Natural killer cell (primary cell): ENCODE data around the gene HPS3. TPM values are rescaled to one million over a fixed set of nuclear protein-coding genes. Genes with fewer than 3 reads are reported as not detected.

Experiments used
- ATAC-seq, 3 donors: fragments of 150-1000 bp in 2 of 3; fragments of 200-7000 bp in 1 of 3; cut with Tn5 transposase; 1 replicate in 1 of 3; 2 replicates in 2 of 3; pipeline ENCODE4 v1.10.0; 2021; ENCODE audit warnings: mild to moderate bottlenecking in 2 of 3, moderate library complexity in 2 of 3
- DNase-seq, 2 donors: peaks; one replicate each; pipeline versions ENCODE4 v3.0.0 to v3.0.0-alpha.2; 2013 to 2021; ENCODE audit warnings: mixed read lengths in 1 of 2
- H3K27ac ChIP-seq: one replicate; pipeline ENCODE4 v1.5.1; 2013; ENCODE audit warnings: mild to moderate bottlenecking, low read length
- H3K27me3 ChIP-seq: one replicate; pipeline ENCODE4 v1.6.1; 2013; ENCODE audit warnings: low read length; ENCODE audit not compliant: control insufficient read depth, insufficient read depth
- H3K36me3 ChIP-seq: one replicate; pipeline ENCODE4 v1.6.1; 2013; ENCODE audit warnings: low read length; ENCODE audit not compliant: control insufficient read depth, insufficient read depth
- H3K4me1 ChIP-seq: one replicate; pipeline ENCODE4 v1.6.1; 2013; ENCODE audit warnings: low read length; ENCODE audit not compliant: control insufficient read depth, insufficient read depth
- H3K4me3 ChIP-seq: one replicate; pipeline ENCODE4 v1.5.1; 2013; ENCODE audit warnings: low read length
- H3K9me3 ChIP-seq: one replicate; pipeline ENCODE4 v1.6.1; 2013; ENCODE audit warnings: low read length; ENCODE audit not compliant: control insufficient read depth, insufficient read depth
- H3K27ac Mint-ChIP-seq, 2 donors: one replicate each; pipeline ENCODE4 v1.8.0; 2022; ENCODE audit warnings: mild to moderate bottlenecking in 2 of 2, mixed read lengths in 2 of 2, moderate library complexity in 1 of 2
- H3K27me3 Mint-ChIP-seq, 2 donors: one replicate each; pipeline ENCODE4 v1.8.0; 2022; ENCODE audit warnings: low read depth in 2 of 2, mixed read lengths in 2 of 2
- H3K36me3 Mint-ChIP-seq: one replicate; pipeline ENCODE4 v1.8.0; 2022; ENCODE audit warnings: mixed read lengths
- H3K4me1 Mint-ChIP-seq, 2 donors: one replicate each; pipeline ENCODE4 v1.8.0; 2022; ENCODE audit warnings: mixed read lengths in 2 of 2
- H3K4me3 Mint-ChIP-seq: one replicate; pipeline ENCODE4 v1.8.0; 2022; ENCODE audit warnings: mild to moderate bottlenecking, moderate library complexity, mixed read lengths
- H3K9me3 Mint-ChIP-seq, 2 donors: one replicate each; pipeline ENCODE4 v1.8.0; 2022; ENCODE audit warnings: mixed read lengths in 2 of 2
- WGBS: methylation state at CpG from one replicate; pipeline ENCODE4 v1.1.7; 2013; ENCODE audit warnings: missing lambda C conversion rate; ENCODE audit not compliant: insufficient coverage; 5-methylcytosine and 5-hydroxymethylcytosine counted together
- intact Hi-C: fragments of 100-400 bp; cut with micrococcal nuclease; formaldehyde crosslinking; loops from one replicate; pipeline ENCODE4 v1.14.2; 2022
- total RNA-seq, 4 donors: library from RNA; stranded (reverse); fragments of 120-200 nt in 1 of 4; gene quantifications; one replicate each; pipeline versions ENCODE4 v1.2.3 to v1.2.4, GENCODE V29; 2013 to 2022
- TF ChIP-seq, protein P1 (sequence below): fragments of 200-600 bp; IDR thresholded peaks from one replicate; pipeline ENCODE4 v1.8.0; 2022; ENCODE audit warnings: antibody characterized with exemption

Gene HPS3
- total RNA-seq, 3 donors from 2014 or later (not counting 1 experiment from before 2014, with no cell fraction given), result 19.6 to 35.5 (median 24.7) TPM

DNA sequence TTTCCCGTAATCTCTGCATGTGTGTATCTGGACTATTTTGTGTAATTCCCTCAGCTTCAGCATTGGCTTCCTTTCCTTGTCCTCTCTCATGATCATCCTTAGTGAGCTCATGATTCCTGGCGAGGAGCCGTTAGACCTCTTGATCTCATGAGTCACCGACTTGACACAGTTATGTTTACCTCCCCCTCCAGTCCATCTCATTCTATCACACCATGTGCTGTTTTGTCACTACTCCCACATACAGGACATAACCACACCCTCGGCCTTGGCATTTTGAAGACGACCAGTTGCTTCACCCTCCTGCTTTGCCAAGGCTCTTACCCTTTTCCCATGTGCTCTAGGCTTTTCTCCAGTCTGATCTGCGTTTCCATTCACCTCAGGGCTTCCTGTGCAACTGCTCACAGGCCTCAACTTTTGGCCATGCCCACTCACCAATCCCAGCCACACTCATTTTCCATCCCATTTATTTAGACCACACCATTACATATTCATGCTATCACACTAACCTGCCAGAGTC lies 50.7 kb downstream of the HPS3 start:
- Mint-ChIP-seq H3K4me3 (no peak overlapping the region), H3K27ac (no peak overlapping the region), H3K36me3 (peaks cover 6% of the 10 kb centered on the region), H3K9me3 (no peaks in the 10 kb centered on the region), H3K4me1 (peaks cover 8 to 9% of the 10 kb centered on the region in 2 donors), H3K27me3 (no peaks in the 10 kb centered on the region)
- 85% methylated on average over 7 of the region's 7 CpGs for WGBS
- DNase-seq (no peak), ATAC-seq (peak in 1 of 3 donors; percentile 17)
- H3K36me3 ChIP-seq, result no peaks in the 10 kb centered on the region
- intact Hi-C loops, result no loop called here
- no peak overlapping the region for H3K4me3 ChIP-seq
- TF ChIP-seq, protein P1, sequence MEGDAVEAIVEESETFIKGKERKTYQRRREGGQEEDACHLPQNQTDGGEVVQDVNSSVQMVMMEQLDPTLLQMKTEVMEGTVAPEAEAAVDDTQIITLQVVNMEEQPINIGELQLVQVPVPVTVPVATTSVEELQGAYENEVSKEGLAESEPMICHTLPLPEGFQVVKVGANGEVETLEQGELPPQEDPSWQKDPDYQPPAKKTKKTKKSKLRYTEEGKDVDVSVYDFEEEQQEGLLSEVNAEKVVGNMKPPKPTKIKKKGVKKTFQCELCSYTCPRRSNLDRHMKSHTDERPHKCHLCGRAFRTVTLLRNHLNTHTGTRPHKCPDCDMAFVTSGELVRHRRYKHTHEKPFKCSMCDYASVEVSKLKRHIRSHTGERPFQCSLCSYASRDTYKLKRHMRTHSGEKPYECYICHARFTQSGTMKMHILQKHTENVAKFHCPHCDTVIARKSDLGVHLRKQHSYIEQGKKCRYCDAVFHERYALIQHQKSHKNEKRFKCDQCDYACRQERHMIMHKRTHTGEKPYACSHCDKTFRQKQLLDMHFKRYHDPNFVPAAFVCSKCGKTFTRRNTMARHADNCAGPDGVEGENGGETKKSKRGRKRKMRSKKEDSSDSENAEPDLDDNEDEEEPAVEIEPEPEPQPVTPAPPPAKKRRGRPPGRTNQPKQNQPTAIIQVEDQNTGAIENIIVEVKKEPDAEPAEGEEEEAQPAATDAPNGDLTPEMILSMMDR, result no peak
- H3K27ac ChIP-seq, result no peak overlapping the region
- no peaks in the 10 kb centered on the region for H3K27me3 ChIP-seq
- H3K9me3 ChIP-seq, result no peaks in the 10 kb centered on the region
- no peaks in the 10 kb centered on the region for H3K4me1 ChIP-seq

DNA sequence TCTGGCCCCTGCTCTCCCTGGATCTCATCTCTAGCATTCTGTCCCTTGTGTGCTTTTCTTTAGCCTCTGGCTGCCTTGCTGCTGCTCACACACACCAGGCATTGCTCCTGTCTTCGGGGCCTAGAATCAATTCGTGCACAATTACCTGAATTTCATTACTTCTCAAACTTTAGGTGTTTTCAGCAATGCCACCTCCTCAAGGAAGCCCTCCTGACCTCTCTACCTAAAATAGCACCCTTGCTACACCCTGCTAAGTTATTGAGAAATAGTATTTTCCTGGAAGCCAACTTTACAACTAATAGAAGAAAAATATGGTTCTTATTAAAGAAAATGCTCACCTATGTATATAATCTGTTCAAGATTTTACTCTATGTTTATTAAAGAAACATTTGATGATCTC lies 51.7 kb downstream of the HPS3 start:
- intact Hi-C loops, result no loop called here

DNA sequence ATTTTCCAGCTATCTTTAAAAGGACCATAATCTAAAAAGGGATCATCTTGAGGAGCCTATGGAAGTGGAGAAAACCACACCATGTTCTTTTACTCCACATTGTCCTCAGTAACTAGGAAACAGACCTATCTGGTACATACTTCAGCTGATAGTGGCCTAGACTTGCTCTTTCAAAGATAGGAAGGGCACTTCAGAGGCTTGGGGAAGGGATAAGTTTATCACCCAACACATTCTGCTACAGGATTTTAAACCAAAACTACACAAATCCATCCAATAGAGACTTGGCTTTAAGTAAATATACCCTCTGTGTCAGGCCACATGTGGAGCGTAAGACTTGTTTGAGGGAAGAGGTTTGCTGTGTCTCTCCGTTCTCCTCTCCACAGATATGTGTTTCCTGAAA lies 56.8 kb downstream of the HPS3 start:
- Mint-ChIP-seq H3K27ac (no peak overlapping the region), H3K27me3 (peaks cover 0 to 2% of the 10 kb centered on the region in 2 donors), H3K4me3 (no peak overlapping the region), H3K9me3 (no peaks in the 10 kb centered on the region), H3K36me3 (no peaks in the 10 kb centered on the region), H3K4me1 (no peaks in the 10 kb centered on the region)
- intact Hi-C loops, result no loop called here
- TF ChIP-seq, protein P1, result no peak
- Histone ChIP-seq H3K9me3 (no peaks in the 10 kb centered on the region), H3K4me3 (no peak overlapping the region), H3K4me1 (no peaks in the 10 kb centered on the region), H3K27me3 (no peaks in the 10 kb centered on the region), H3K36me3 (no peaks in the 10 kb centered on the region), H3K27ac (no peak overlapping the region)
- no peak for ATAC-seq
- WGBS, result 100% methylated on average over 2 of the region's 2 CpGs
- no peak for DNase-seq

More for the DNA sequence above, 51.7 kb downstream of the HPS3 start:
- Histone ChIP-seq H3K4me1 (no peaks in the 10 kb centered on the region), H3K27me3 (no peaks in the 10 kb centered on the region), H3K27ac (no peak overlapping the region), H3K9me3 (no peaks in the 10 kb centered on the region), H3K4me3 (no peak overlapping the region), H3K36me3 (no peaks in the 10 kb centered on the region)
- TF ChIP-seq, protein P1, result no peak
- Mint-ChIP-seq H3K36me3 (peaks cover 6% of the 10 kb centered on the region), H3K27ac (no peak overlapping the region), H3K4me1 (no peaks in the 10 kb centered on the region), H3K4me3 (no peak overlapping the region), H3K27me3 (no peaks in the 10 kb centered on the region), H3K9me3 (no peaks in the 10 kb centered on the region)
- DNase-seq, result no peak
- no peak for ATAC-seq
- 97% methylated on average over 2 of the region's 2 CpGs for WGBS

DNA sequence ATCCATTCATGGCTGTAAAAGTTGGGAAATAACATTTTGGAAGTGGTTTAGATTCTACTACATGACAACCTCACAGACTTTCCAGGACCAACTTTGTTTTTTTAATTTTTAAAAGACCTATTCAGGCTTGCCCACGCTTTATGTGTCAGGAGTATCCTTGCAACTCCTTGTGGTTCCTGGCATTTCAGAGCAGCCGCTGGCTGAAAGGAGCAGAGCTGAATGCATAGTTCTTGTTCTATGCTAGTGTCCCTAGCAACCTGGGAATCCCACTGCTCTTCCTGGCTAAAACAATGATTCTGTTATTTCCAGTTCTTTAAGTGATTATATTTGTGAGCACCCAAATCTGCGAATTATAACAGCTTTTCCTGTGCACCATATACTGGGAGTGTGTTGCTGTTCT lies 57.3 kb downstream of the HPS3 start:
- no peaks in the 10 kb centered on the region for H3K9me3 ChIP-seq
- H3K27ac ChIP-seq, result no peak overlapping the region
- 96% methylated on average over 3 of the region's 3 CpGs for WGBS
- ATAC-seq (no peak), DNase-seq (no peak)
- H3K9me3 Mint-ChIP-seq, result no peaks in the 10 kb centered on the region
- H3K36me3 Mint-ChIP-seq, result no peaks in the 10 kb centered on the region
- H3K36me3 ChIP-seq, result no peaks in the 10 kb centered on the region
- H3K4me3 Mint-ChIP-seq, result no peak overlapping the region
- H3K4me1 ChIP-seq, result no peaks in the 10 kb centered on the region
- intact Hi-C loops, result no loop called here
- no peaks in the 10 kb centered on the region for H3K4me1 Mint-ChIP-seq
- H3K27me3 ChIP-seq, result no peaks in the 10 kb centered on the region
- peaks cover 0 to 2% of the 10 kb centered on the region in 2 donors for H3K27me3 Mint-ChIP-seq
- H3K27ac Mint-ChIP-seq, result no peak overlapping the region
- TF ChIP-seq, protein P1, result no peak
- no peak overlapping the region for H3K4me3 ChIP-seq
